Measurements from ENCODE around the gene IGFBP2.

IGFBP2 gene

DNA sequence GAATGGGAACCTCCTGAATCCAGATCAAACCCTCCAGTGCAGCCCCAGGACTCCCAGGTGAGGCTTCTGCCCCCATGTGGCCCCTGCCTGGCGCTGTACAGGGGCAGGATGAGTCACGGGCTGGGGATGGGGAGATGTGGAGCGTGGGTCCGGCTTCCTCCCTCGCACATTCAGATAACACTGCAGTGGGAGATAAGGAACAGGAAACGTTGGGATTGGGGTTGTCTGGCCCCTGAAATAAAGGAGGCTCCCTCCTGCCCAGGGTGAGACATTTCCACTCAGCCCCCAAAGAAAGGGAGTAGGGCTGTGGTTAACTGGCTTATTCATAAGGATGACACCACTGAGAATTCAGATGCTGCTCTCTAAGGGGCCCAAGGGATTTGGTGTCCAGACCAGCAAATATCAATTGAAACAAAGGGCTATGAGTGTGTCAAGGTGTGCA is 31.4 kb downstream of the IGFBP2 start:
- no peak for ATAC-seq

- no peak for ATAC-seq
These were observed 32.0 kb downstream of the IGFBP2 start for GRCh38 chr2:216665242-216665641.

DNA sequence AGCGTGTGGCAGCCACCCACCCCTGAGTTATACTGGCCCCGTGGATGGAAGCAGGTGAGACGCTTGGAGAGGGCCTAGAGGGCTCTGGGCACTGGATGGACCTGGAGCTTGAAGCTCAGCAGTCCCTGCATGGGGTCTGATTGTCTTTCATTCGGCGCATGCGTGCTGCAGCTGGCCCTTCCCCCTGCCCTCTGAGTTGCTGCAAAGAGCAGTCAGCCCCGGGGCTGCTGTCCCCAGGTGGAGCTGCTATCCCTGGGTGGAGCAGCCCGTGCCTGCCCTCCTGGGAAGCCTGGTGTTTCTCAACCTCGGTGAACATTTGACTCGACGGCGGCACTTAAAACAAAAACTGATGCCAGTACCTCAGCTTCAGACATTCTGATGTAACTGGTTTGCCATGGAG is 32.5 kb downstream of the IGFBP2 start:
- ATAC-seq = no peak

GRCh38 chr2:216666461-216667233 is 33.4 kb downstream of the IGFBP2 start:
- ATAC-seq = peak; percentile 75 to 79

GRCh38 chr2:216670266-216671080 is 37.3 kb downstream of the IGFBP2 start:
- no peak for ATAC-seq

DNA sequence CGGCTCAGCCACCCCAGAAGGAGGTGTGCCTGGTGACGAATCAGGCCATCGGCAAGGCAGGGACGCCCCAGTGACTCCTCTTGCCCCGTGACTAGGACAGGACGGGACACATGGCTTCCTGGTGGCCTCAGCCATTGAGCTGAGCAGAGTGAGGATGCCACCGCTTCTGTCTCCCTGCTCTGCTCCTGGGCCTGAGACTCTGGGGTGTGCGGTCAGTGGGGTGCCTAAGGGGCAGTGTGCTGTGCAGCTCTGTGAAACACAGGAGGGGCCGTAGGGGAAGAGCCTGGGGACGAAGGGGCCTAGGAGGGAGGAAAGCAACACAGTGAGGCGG is 37.8 kb downstream of the IGFBP2 start:
- no peak for ATAC-seq

- ATAC-seq = no peak
These were observed 38.6 kb downstream of the IGFBP2 start for GRCh38 chr2:216671791-216672343.

- ATAC-seq = no peak
These were observed 39.2 kb downstream of the IGFBP2 start for GRCh38 chr2:216672466-216672865.

DNA sequence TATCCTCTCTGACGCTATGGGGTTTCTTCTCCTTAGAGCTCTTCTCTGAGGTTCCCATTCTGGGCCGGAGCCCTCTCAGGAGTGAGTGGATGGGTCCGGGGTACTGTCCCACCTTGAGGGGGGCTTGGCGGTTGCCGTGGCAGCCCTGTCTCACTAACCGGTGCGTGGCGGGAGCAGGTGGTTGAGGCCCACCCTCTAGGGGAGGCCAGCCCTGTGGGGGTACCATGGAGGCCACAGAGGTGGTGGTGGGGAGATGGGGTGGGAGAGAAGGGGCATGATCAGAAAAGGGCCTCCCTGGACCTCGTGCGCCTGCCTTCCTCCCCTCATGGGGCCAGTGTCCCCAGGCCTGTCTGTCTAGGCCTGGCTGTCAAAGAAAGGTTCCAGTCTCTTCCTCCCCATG is 39.8 kb downstream of the IGFBP2 start:
- ATAC-seq = no peak

DNA sequence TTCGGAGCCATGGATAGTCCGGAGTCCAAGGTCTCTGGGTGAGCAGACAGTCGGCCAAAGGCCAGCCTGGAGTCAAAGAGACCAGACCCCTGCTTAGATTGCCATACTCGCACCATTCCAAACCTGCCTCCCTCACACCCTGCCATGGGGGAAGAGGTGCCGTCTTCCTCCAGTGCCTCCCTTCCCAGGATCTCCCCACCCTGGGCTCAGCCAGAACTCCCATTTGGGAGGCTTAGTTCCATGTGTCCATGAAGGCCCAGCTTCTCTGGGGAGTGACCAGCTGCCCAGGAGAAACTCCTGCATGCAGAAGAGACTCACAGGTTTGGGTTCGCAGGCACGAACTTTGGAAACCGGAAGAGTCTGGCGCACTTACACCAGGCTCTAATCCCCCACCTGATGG is 40.4 kb downstream of the IGFBP2 start:
- no peak for ATAC-seq

DNA sequence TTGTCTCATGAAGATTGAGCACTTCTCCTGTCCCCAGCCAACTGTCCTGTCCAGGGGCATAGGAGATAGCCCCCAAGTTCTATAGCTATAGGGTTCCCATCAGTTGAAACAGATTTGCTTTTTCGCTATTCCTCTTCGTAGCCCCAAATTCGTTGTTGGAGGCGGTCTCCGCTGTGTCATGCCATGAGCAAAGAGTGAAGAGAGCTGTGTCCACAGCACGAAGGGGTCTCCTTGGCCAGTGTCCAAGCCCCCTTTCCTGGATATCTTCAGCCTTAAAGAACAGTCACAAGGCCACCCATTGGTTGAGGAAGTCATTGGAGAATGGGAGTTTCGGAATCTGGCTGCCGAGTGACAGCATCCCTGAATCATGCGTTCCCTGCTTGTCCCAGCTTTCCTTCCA is 41.2 kb downstream of the IGFBP2 start:
- no peak for ATAC-seq

DNA sequence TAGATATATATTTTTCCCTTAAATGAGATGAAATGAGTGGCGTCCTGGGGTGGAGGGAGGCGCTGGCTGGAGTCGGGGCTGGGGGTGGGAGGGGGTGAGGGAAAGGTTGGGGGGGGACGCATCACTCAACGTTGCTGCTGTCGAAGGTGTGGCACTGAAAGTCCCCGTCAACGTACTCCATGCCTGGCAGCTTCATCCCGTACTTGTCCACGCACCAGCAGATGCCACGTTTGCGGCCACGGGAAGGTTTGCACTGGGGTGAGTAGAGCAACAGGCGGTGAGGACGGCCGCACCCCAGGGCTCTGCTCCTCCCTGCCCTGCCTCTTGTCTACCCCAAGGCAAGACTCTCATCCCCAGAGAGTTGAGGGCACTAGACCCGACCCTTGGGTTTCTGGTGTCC is 43.4 kb downstream of the IGFBP2 start:
- ATAC-seq = no peak

DNA sequence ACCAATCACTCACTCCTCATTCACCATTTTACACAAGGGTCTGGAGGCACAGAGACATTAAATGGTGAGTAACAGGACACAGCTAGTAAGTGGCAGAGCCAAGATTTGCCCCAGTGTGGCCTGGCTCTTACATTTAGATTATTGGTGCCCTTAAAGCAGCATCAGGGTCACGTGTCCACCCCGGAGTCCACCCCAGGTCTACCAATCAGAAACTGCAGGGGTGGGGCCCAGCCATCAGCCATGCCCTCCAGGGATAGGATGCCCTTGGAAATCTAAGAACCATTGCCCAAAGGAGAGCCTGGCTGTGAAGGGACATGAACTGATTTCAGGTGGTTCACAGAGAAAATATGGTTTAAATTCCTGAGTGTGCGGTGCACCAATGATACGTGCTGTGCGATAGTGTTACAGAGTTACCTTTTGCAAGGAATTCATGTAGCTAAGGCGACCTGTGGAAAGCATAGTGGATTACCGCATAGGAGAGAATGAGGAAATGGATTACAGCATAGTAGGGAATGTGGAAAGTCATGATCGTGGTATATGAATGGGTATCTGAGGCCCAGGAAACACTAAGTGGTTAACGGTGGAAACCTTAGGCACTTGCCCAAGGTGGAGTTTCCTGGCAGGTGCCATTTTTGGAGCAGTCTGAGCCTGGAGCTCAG is 44.3 kb downstream of the IGFBP2 start:
- no peak for ATAC-seq

GRCh38 chr2:216678098-216678465 is 44.9 kb downstream of the IGFBP2 start:
- ATAC-seq = no peak

DNA sequence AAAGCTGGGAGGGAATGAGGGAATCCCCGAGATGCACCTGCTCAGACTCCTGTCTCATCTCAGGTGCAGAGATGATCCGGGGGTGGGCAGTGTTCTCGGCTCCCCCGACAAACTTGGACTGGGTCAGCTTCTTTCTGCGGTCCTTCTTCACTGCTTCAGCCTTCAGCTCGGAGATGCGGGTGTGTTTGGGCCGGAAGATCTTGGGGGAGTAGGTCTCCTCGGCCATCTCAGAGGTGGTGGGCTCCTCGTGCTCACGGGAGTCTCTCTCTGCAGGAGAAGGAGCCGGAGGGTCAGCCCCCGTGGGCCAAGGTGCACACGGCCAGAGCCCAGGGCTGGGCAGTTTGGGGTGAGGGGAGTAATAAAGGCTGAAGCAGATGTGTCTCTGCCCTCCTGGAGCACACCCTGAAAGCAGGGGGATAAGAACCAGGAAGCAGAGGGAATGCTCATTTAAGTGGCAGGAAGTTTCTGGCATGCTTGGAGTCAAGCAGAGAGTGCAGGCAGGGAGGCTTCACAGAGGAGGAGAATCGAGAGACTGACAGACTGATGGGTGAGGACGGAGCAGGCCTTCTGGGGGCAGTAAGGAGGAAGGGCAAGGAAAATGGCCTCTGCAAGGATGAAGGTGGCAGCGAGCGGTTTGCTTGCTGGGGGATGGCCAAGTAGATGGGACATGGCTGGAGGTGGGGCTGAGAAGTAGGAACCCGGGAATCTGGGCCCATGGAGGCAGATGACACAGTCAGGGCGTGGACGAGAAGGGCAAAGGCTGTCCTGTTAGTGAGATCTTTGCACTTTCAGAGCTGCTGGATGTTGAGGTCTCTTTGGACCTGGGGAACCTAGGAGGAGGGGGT is 45.8 kb downstream of the IGFBP2 start:
- ATAC-seq = no peak

GRCh38 chr2:216679658-216680024 is 46.4 kb downstream of the IGFBP2 start:
- ATAC-seq = no peak

GRCh38 chr2:216680951-216681629 is 47.9 kb downstream of the IGFBP2 start:
- no peak for ATAC-seq

- ATAC-seq = no peak
These were observed 48.5 kb downstream of the IGFBP2 start for GRCh38 chr2:216681683-216682082.

- ATAC-seq = no peak
These were observed 50.6 kb downstream of the IGFBP2 start for GRCh38 chr2:216683846-216684245.

DNA sequence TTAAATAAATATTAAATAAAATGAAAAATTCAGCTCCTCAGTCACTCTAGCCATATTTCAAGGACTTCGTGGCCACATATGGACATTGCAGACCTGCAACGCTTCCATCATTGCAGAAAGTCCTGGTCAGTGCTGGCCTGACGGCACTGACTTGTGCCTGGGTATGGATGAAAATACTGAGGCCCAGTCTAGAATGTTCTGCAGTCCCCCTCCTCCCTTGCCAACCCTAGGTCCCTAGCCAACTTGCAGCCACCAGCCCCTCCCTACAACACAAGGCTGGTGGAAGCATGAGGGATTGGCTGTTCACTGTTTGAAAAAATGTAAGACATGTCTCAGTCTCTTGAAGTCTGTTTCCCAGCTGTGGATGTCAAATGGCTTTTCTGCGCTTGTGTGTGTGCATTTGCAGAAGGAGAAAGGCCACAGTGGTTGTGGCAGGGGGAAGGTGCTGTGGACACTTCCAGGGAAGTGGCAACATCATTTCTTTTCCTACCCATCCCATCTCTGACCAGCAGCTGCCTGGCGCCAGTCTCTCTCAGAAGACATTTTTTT is 52.2 kb downstream of the IGFBP2 start:
- ATAC-seq = no peak

DNA sequence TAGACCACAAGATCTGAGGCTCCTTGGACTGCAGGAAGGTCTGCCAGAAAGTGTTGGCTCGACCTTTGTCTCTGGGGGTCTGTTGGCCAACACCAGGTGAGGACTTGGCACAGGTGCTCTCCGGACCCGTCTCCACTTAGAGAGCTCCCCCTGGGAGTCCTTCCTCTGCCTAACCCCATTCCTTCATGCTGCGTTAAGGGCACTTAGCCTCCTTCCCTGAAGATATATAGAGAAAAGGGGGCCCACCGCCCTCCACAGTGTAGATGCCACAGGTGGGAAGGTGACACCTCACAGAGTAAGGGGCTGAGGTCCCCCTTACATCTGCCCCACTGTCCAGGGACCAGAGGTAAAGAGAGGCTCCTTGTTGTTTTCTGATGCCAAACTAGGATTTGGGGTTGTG is 53.9 kb downstream of the IGFBP2 start:
- ATAC-seq = no peak

GRCh38 chr2:216687646-216688045 is 54.4 kb downstream of the IGFBP2 start:
- no peak for ATAC-seq

Measured in activated CD4-positive, CD25-positive, alpha-beta regulatory T cell treated with anti-CD3 and anti-CD28 coated beads, Interleukin-2, amount 50 U/mL, for 24 hours (primary cell).